ENCODE data around the gene DMD. TPM values are rescaled to one million over a fixed set of nuclear protein-coding genes. Genes with fewer than 3 reads are reported as not detected.

DMD gene
- total and polyA plus RNA-seq, 2 donors (not counting 1 experiment from before 2014, with no cell fraction given), result 5.1 to 7.2 TPM

- Histone ChIP-seq H3K4me2 (ENCODE audit: extremely low read depth, insufficient read depth, low read length) (no peak overlapping the region), H4K20me1 (ENCODE audit: control insufficient read depth, extremely low read depth, insufficient read depth, low read length) (no peaks in the 10 kb centered on the region)
- no peak for DNase-seq (ENCODE audit: low read depth in 2 of 2)
Observed at GRCh38 chrX:31320740-31321139, 1890.6 kb downstream of the DMD start.

GRCh38 chrX:31319586-31319985 lies 1891.8 kb downstream of the DMD start:
- H3K4me2 ChIP-seq (ENCODE audit: extremely low read depth, insufficient read depth, low read length), result no peak overlapping the region
- H3K9ac ChIP-seq (ENCODE audit: insufficient read depth, low read length), result no peak overlapping the region
- H3K36me3 ChIP-seq (ENCODE audit: control insufficient read depth, insufficient read depth, low read length), result no peaks in the 10 kb centered on the region
- no peak overlapping the region for H2AFZ ChIP-seq (ENCODE audit: low read length)
- peak in 1 of 2 donors; percentile 41 for DNase-seq (ENCODE audit: low read depth in 2 of 2)
- no peaks in the 10 kb centered on the region for H3K4me1 ChIP-seq (ENCODE audit: control insufficient read depth, extremely low read depth, insufficient read depth, low read length)
- H4K20me1 ChIP-seq (ENCODE audit: control insufficient read depth, extremely low read depth, insufficient read depth, low read length), result no peaks in the 10 kb centered on the region
- H3K4me3 ChIP-seq (replicated peaks in 1 of 4; ENCODE audit: control extremely low read depth in 1 of 4, insufficient read depth in 1 of 4, low read depth in 3 of 4, low read length in 4 of 4), result no peak overlapping the region
- H3K27me3 ChIP-seq (ENCODE audit: control insufficient read depth, insufficient read depth, low read length), result no peaks in the 10 kb centered on the region
- no peaks in the 10 kb centered on the region for H3K79me2 ChIP-seq (ENCODE audit: control insufficient read depth, insufficient read depth, low read length)
- H3K27ac ChIP-seq (ENCODE audit: insufficient read depth, low read length), result no peak overlapping the region
- no peaks in the 10 kb centered on the region for H3K9me3 ChIP-seq (ENCODE audit: control insufficient read depth, insufficient read depth, low read depth, low read length)
- no peak for TF ChIP-seq CTCF (conservative IDR thresholded peaks at IDR 0.05 in 1 of 2, IDR thresholded peaks at IDR 0.05 in 1 of 2; ENCODE audit: low read depth in 1 of 2, low read length in 2 of 2)
- TF ChIP-seq EZH2 (IDR thresholded peaks at IDR 0.05; ENCODE audit: low read length, missing control alignments), result no peak

More at GRCh38 chrX:31320740-31321139, 1890.6 kb downstream of the DMD start:
- no peaks in the 10 kb centered on the region for H3K9me3 ChIP-seq (ENCODE audit: control insufficient read depth, insufficient read depth, low read depth, low read length)
- no peak overlapping the region for H2AFZ ChIP-seq (ENCODE audit: low read length)
- no peaks in the 10 kb centered on the region for H3K79me2 ChIP-seq (ENCODE audit: control insufficient read depth, insufficient read depth, low read length)
- no peak overlapping the region for H3K4me3 ChIP-seq (replicated peaks in 1 of 4; ENCODE audit: control extremely low read depth in 1 of 4, insufficient read depth in 1 of 4, low read depth in 3 of 4, low read length in 4 of 4)
- H3K4me1 ChIP-seq (ENCODE audit: control insufficient read depth, extremely low read depth, insufficient read depth, low read length), result no peaks in the 10 kb centered on the region
- no peak overlapping the region for H3K27ac ChIP-seq (ENCODE audit: insufficient read depth, low read length)
- TF ChIP-seq EZH2 (IDR thresholded peaks at IDR 0.05; ENCODE audit: low read length, missing control alignments), result no peak
- no peak for TF ChIP-seq CTCF (conservative IDR thresholded peaks at IDR 0.05 in 1 of 2, IDR thresholded peaks at IDR 0.05 in 1 of 2; ENCODE audit: low read depth in 1 of 2, low read length in 2 of 2)
- H3K27me3 ChIP-seq (ENCODE audit: control insufficient read depth, insufficient read depth, low read length), result no peaks in the 10 kb centered on the region
- no peaks in the 10 kb centered on the region for H3K36me3 ChIP-seq (ENCODE audit: control insufficient read depth, insufficient read depth, low read length)
- H3K9ac ChIP-seq (ENCODE audit: insufficient read depth, low read length), result no peak overlapping the region

- H3K4me1 ChIP-seq (ENCODE audit: control insufficient read depth, extremely low read depth, insufficient read depth, low read length), result no peaks in the 10 kb centered on the region
- H2AFZ ChIP-seq (ENCODE audit: low read length), result no peak overlapping the region
- TF ChIP-seq CTCF (conservative IDR thresholded peaks at IDR 0.05 in 1 of 2, IDR thresholded peaks at IDR 0.05 in 1 of 2; ENCODE audit: low read depth in 1 of 2, low read length in 2 of 2) (no peak), EZH2 (IDR thresholded peaks at IDR 0.05; ENCODE audit: low read length, missing control alignments) (no peak)
- no peaks in the 10 kb centered on the region for H4K20me1 ChIP-seq (ENCODE audit: control insufficient read depth, extremely low read depth, insufficient read depth, low read length)
- no peaks in the 10 kb centered on the region for H3K9me3 ChIP-seq (ENCODE audit: control insufficient read depth, insufficient read depth, low read depth, low read length)
- no peak overlapping the region for H3K4me3 ChIP-seq (replicated peaks in 1 of 4; ENCODE audit: control extremely low read depth in 1 of 4, insufficient read depth in 1 of 4, low read depth in 3 of 4, low read length in 4 of 4)
- DNase-seq (ENCODE audit: low read depth in 2 of 2), result no peak
- H3K36me3 ChIP-seq (ENCODE audit: control insufficient read depth, insufficient read depth, low read length), result no peaks in the 10 kb centered on the region
- no peak overlapping the region for H3K9ac ChIP-seq (ENCODE audit: insufficient read depth, low read length)
- no peaks in the 10 kb centered on the region for H3K79me2 ChIP-seq (ENCODE audit: control insufficient read depth, insufficient read depth, low read length)
- no peak overlapping the region for H3K4me2 ChIP-seq (ENCODE audit: extremely low read depth, insufficient read depth, low read length)
- H3K27ac ChIP-seq (ENCODE audit: insufficient read depth, low read length), result no peak overlapping the region
- no peaks in the 10 kb centered on the region for H3K27me3 ChIP-seq (ENCODE audit: control insufficient read depth, insufficient read depth, low read length)
Observed at GRCh38 chrX:31318866-31319265, 1892.5 kb downstream of the DMD start.
